HEK293T (cell line): Measurements from ENCODE around the gene AAK1.
"Not testable (repeated sequence)": the region's sequence is repeated elsewhere in the genome, so short reads cannot be mapped to it uniquely, and the experiment has no call there.

Experiments used
- CTCF ChIA-PET: fragments of 350-600 bp; formaldehyde crosslinking; extraction: SDS; loops from one replicate; lab custom pipeline; 2021; ENCODE audit warnings: antibody characterized with exemption, inconsistent platforms; lab: Yijun Ruan, JAX
- POLR2A ChIA-PET: fragments of 350-600 bp; formaldehyde crosslinking; extraction: SDS; loops from one replicate; lab custom pipeline; 2020; ENCODE audit warnings: antibody characterized with exemption, inconsistent platforms; lab: Yijun Ruan, JAX
- DNase-seq: peaks from one replicate; pipeline ENCODE4 v3.0.0; 2012; ENCODE audit warnings: mixed read lengths; ENCODE audit errors: extremely low spot score
- ARNT ChIP-seq: fragments of 450-650 bp; IDR thresholded peaks from 2 replicates; pipeline ENCODE4 v1.6.1; 2017; ENCODE audit warnings: mild to moderate bottlenecking
- BHLHE40 ChIP-seq: fragments of 450-650 bp; IDR thresholded peaks from 2 replicates; pipeline ENCODE4 v1.6.1; 2016; ENCODE audit warnings: mild to moderate bottlenecking, moderate library complexity, borderline replicate concordance
- CTBP1 ChIP-seq: fragments of 450-650 bp; IDR thresholded peaks from 2 replicates; pipeline ENCODE4 v1.6.1; 2016; ENCODE audit warnings: borderline replicate concordance
- ELF4 ChIP-seq: fragments of 450-650 bp; IDR thresholded peaks from 2 replicates; pipeline ENCODE4 v1.6.1; 2017; ENCODE audit warnings: antibody characterized with exemption
- FOXA1 ChIP-seq: fragments of 450-650 bp; IDR thresholded peaks from 2 replicates; pipeline ENCODE4 v1.6.1; 2016; ENCODE audit warnings: mild to moderate bottlenecking
- FOXK2 ChIP-seq: fragments of 450-650 bp; IDR thresholded peaks from 2 replicates; pipeline ENCODE4 v1.6.1; 2016; ENCODE audit warnings: mild to moderate bottlenecking
- FOXM1 ChIP-seq: fragments of 450-650 bp; IDR thresholded peaks from 2 replicates; pipeline ENCODE4 v1.6.1; 2017; ENCODE audit warnings: mild to moderate bottlenecking, borderline replicate concordance
- HDGF ChIP-seq: fragments of 450-650 bp; IDR thresholded peaks from 2 replicates; pipeline ENCODE4 v1.6.1; 2017; ENCODE audit warnings: antibody characterized with exemption, borderline replicate concordance
- L3MBTL2 ChIP-seq: fragments of 450-650 bp; conservative IDR thresholded peaks from 2 replicates; pipeline ENCODE4 v1.6.1; 2016; ENCODE audit warnings: mild to moderate bottlenecking
- LEF1 ChIP-seq: fragments of 450-650 bp; IDR thresholded peaks from 2 replicates; pipeline ENCODE4 v1.6.1; 2017; ENCODE audit warnings: mild to moderate bottlenecking, borderline replicate concordance
- NFRKB ChIP-seq: fragments of 450-650 bp; IDR thresholded peaks from 2 replicates; pipeline ENCODE4 v1.6.1; 2016; ENCODE audit warnings: mild to moderate bottlenecking, moderate library complexity
- PKNOX1 ChIP-seq: fragments of 450-650 bp; IDR thresholded peaks from 2 replicates; pipeline ENCODE4 v1.6.1; 2016
- SP1 ChIP-seq: fragments of 450-650 bp; IDR thresholded peaks from 2 replicates; pipeline ENCODE4 v1.6.1; 2017
- SUZ12 ChIP-seq: fragments of 450-650 bp; IDR thresholded peaks from 2 replicates; pipeline ENCODE4 v1.6.1; 2016; ENCODE audit warnings: mild to moderate bottlenecking
- TARDBP ChIP-seq: fragments of 450-650 bp; IDR thresholded peaks from 2 replicates; pipeline ENCODE4 v1.6.1; 2016
- ZNF384 ChIP-seq: fragments of 450-650 bp; IDR thresholded peaks from 2 replicates; pipeline ENCODE4 v1.6.1; 2016

The AAK1 gene

GRCh38 chr2:69612200-69612599 lies 31.3 kb downstream of the AAK1 start:
- DNase-seq: no peak
- TF ChIP-seq LEF1 (no peak), TARDBP (no peak), PKNOX1 (no peak), CTBP1 (no peak)
- ChIA-PET POLR2A (no interaction called here), CTCF (no interaction called here)

DNA sequence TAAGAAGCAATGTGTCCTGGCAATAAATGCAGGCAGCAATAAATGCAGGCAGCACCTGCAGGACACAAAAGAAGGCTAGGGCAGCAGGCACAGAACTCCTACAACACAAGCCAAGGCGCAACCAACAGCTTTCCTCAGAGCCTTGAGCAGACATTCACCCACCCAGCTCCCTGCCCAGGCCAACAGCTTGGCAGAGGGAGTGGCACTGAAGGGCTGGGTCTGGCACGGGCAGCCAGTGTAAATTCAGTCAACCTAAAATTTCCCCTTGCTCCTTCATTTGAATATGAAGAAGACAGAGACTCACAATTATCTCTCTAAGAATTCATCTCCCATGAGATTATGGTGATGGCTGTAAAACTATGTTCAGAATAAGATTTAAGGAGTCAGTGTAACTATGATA lies 35.4 kb downstream of the AAK1 start:
- no peak for TF ChIP-seq FOXK2
- TF ChIP-seq BHLHE40: no peak
- ChIA-PET POLR2A (no interaction called here), CTCF (no interaction called here)
- DNase-seq: no peak

- POLR2A ChIA-PET, CTCF ChIA-PET, DNase-seq: not testable (repeated sequence)
Measured at GRCh38 chr2:69606771-69607170, 36.8 kb downstream of the AAK1 start.

DNA sequence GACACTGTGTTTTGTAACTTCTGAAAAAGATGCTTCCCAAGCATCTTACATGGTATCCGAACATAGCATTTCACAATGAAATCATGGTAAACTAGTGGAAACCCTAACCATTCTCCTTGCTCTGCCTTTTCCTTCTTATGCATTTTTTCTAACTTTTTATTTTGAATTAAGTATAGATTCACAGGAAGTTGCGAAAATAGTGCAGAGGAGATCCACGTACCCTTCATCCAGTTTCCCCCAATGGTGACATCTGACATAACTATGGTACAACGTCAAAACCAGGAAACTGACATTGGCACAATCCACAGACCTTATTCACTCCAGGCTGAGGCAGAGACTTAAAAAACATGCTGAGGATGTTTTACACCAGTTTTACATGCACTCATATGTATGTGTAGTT lies 38.3 kb downstream of the AAK1 start:
- ChIA-PET POLR2A (no interaction called here), CTCF (no interaction called here)
- no peak for DNase-seq
- TF ChIP-seq FOXK2: no peak
- no peak for TF ChIP-seq SP1
- no peak for TF ChIP-seq NFRKB
- TF ChIP-seq BHLHE40: no peak
- TF ChIP-seq FOXA1: no peak
- no peak for TF ChIP-seq ELF4
- no peak for TF ChIP-seq SUZ12
- TF ChIP-seq FOXM1: no peak
- no peak for TF ChIP-seq TARDBP
- TF ChIP-seq PKNOX1: no peak
- no peak for TF ChIP-seq ZNF384
- no peak for TF ChIP-seq HDGF
- TF ChIP-seq ARNT: no peak
- TF ChIP-seq CTBP1: no peak
- no peak for TF ChIP-seq L3MBTL2
- TF ChIP-seq LEF1: no peak

- ChIA-PET CTCF (no interaction called here), POLR2A (no interaction called here)
- no peak for DNase-seq
- TF ChIP-seq FOXK2 (no peak), TARDBP (no peak)
Measured at GRCh38 chr2:69604836-69605235, 38.7 kb downstream of the AAK1 start.

DNA sequence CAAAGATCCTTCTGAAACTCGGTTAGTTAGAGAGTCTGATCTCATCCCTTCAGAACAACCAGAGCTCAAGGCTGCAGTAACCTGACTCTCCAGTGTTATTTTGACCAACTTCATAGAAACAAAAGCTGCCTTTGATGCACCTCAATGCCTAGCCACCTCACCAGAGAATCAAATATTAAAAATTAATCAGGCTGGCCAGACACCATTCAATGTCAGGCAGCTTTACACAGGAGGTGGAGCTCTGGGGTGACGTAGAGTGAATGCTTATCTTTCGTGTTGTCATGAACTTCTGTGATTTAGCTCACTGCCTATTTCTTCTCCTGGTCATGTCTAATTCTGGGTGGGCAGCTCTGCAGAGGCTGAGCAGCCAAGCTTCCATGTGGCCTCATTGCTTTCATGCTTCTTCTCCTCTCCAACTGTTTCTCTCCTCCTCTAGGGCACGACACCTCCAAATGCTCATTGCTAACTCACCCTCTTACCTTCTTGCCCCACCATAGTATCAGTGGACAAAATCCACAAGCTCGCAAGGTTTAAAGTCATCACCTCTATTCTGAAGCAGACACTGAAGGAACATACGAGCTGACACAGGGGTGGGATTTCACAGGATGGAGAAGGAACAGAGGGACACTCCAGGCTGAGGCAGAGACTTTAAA lies 39.4 kb downstream of the AAK1 start:
- DNase-seq: no peak
- ChIA-PET POLR2A (no interaction called here), CTCF (interaction anchor here (0.6 kb wide), 1 partner anchor 627 kb away, joined by 3 read pairs; no protein-coding TSS in a partner anchor)
- TF ChIP-seq CTBP1 (no peak), ELF4 (no peak), SUZ12 (no peak), L3MBTL2 (no peak), SP1 (no peak), PKNOX1 (no peak), HDGF (no peak), FOXK2 (no peak), TARDBP (no peak), LEF1 (no peak)

DNA sequence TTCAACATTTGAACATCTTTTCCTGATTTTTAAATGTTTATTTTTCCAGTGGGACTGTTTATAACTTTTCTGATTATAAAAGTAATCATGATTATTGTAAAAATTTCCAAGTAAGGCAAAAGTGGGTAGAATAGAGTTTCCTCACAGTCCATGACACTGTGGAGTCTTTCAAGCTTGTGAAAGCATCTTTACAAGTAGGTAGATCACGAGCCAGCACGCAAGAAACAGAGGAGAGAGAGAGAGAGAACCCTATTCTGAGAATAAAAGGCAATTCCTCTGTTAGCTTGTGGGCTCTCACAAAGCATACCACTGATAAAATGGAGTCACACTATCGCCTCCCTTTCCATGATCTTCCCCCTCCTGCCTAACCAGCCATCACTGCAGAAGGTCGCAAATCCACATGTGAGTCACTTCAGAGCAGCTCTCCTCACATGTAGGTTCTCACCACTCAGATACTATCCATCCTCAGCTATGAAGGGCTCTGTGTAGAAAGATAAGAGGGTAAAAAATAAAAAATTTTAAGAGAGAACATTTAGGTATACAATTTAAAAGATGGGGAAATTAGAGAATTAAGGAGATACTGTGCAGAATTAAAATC lies 40.3 kb downstream of the AAK1 start:
- ChIA-PET POLR2A (no interaction called here), CTCF (interaction anchor here (0.6 kb wide), 1 partner anchor 23 kb away, joined by 3 read pairs; no protein-coding TSS in a partner anchor)
- no peak for DNase-seq
- TF ChIP-seq FOXA1: no peak
- TF ChIP-seq TARDBP: no peak
- no peak for TF ChIP-seq PKNOX1
- no peak for TF ChIP-seq CTBP1
- no peak for TF ChIP-seq SP1
- no peak for TF ChIP-seq ARNT
- TF ChIP-seq FOXK2: no peak
- no peak for TF ChIP-seq NFRKB
- no peak for TF ChIP-seq FOXM1
- no peak for TF ChIP-seq HDGF
- no peak for TF ChIP-seq L3MBTL2
